Measurements from ENCODE around the gene EMC6. TPM values are rescaled to one million over a fixed set of nuclear protein-coding genes. Genes with fewer than 3 reads are reported as not detected.
A peak's percentile ranks its signal among the peaks of the same experiment; 100 is the strongest.

Gene EMC6
- total and polyA plus RNA-seq, 2 of the 13 experiments (the other 11 are each of a cell fraction or from before 2014, with no cell fraction given), result 45.1 to 47.7 TPM

GRCh38 chr17:3692346-3692745 is 23.7 kb downstream of the EMC6 start:
- Histone ChIP-seq H3K9ac (ENCODE audit: insufficient read depth, low read depth, low read length) (no peak overlapping the region), H3K4me1 (ENCODE audit: insufficient read depth, low read length) (peaks cover 17% of the 10 kb centered on the region), H3K4me3 (replicated peaks in 1 of 3; ENCODE audit: insufficient read depth in 1 of 3, low read depth in 2 of 3, low read length in 3 of 3) (no peak overlapping the region), H4K20me1 (ENCODE audit: insufficient read depth, low read length) (no peaks in the 10 kb centered on the region), H2AFZ (ENCODE audit: low read length) (no peak overlapping the region), H3K27me3 (ENCODE audit: control insufficient read depth in 1 of 2, insufficient read depth in 2 of 2, low read length in 2 of 2) (peaks cover 0 to 22% of the 10 kb centered on the region in 2 experiments; a peak in 2 of 5 replicates), H3K27ac (ENCODE audit: extremely low read length, insufficient read depth, low read length) (no peak overlapping the region), H3K79me2 (ENCODE audit: insufficient read depth, low read length) (no peaks in the 10 kb centered on the region), H3K36me3 (replicated peaks in 1 of 2; ENCODE audit: control insufficient read depth in 1 of 2, insufficient read depth in 2 of 2, low read length in 2 of 2) (no peaks in the 10 kb centered on the region), H3K9me3 (ENCODE audit: low read length) (no peaks in the 10 kb centered on the region), H3K4me2 (ENCODE audit: low read depth, low read length) (no peak overlapping the region)
- intact Hi-C loops (cut with micrococcal nuclease; ENCODE audit: unreplicated experiment), result no loop called here
- ATAC-seq (no peak), DNase-seq (ENCODE audit: low spot score) (no peak), FAIRE-seq (no peak)
- ChIA-PET POLR2A (no interaction called here), CTCF (ENCODE audit: low intra/inter-chr PET ratio, low total read pairs) (no interaction called here)
- WGBS (ENCODE audit: low lambda C conversion rate), result 71% methylated on average over 9 of the region's 9 CpGs
- no TSS peak for BruUV-seq (replicated peaks)
- in situ Hi-C loops (cut with HindIII; ENCODE audit: extremely low pct_ligation_motif_present, low pct_unique_long_range_greater_than_20kb), result no loop called here
- TF ChIP-seq KLF11 (CRISPR knock-in tag; IDR thresholded peaks at IDR 0.05) (no peak), ZNF816 (CRISPR knock-in tag; IDR thresholded peaks at IDR 0.05; ENCODE audit: borderline replicate concordance) (no peak), ZNF512 (CRISPR knock-in tag; IDR thresholded peaks at IDR 0.05) (no peak), HNF1A (IDR thresholded peaks at IDR 0.05; ENCODE audit: low read depth) (no peak), HNF1A (CRISPR knock-in tag; IDR thresholded peaks at IDR 0.05; ENCODE audit: borderline replicate concordance) (no peak), PBX2 (CRISPR knock-in tag; IDR thresholded peaks at IDR 0.05) (no peak), JUND (CRISPR knock-in tag; IDR thresholded peaks at IDR 0.05) (no peak), STAG1 (CRISPR knock-in tag; IDR thresholded peaks at IDR 0.05) (peak; percentile 27; the same call in 1 of the 2 replicates), PPARG (CRISPR knock-in tag; conservative IDR thresholded peaks at IDR 0.05) (no peak), ZFAT (CRISPR knock-in tag; conservative IDR thresholded peaks at IDR 0.05) (no peak), SRF (IDR thresholded peaks at IDR 0.05; ENCODE audit: low read depth, low read length) (no peak), SP1 (IDR thresholded peaks at IDR 0.05) (no peak), SP1 (CRISPR knock-in tag; IDR thresholded peaks at IDR 0.05) (no peak), ZNF121 (CRISPR knock-in tag; IDR thresholded peaks at IDR 0.05) (peak; percentile 71), CTCF (CRISPR knock-in tag; IDR thresholded peaks at IDR 0.05) (peak; percentile 42)
- TF ChIP-seq, protein P1, sequence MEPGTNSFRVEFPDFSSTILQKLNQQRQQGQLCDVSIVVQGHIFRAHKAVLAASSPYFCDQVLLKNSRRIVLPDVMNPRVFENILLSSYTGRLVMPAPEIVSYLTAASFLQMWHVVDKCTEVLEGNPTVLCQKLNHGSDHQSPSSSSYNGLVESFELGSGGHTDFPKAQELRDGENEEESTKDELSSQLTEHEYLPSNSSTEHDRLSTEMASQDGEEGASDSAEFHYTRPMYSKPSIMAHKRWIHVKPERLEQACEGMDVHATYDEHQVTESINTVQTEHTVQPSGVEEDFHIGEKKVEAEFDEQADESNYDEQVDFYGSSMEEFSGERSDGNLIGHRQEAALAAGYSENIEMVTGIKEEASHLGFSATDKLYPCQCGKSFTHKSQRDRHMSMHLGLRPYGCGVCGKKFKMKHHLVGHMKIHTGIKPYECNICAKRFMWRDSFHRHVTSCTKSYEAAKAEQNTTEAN (CRISPR knock-in tag; conservative IDR thresholded peaks at IDR 0.05), result no peak

Measured in HepG2 (cell line).